ENCODE results near the gene USP9X. TPM values are rescaled to one million over a fixed set of nuclear protein-coding genes. Genes with fewer than 3 reads are reported as not detected.

The USP9X gene
- polyA plus RNA-seq (2013): 21.6 TPM

- Histone ChIP-seq H3K9me3 (ENCODE audit: control extremely low read depth in 1 of 5, control insufficient read depth in 4 of 5, insufficient read depth in 2 of 5, low read depth in 1 of 5, low read length in 4 of 5) (no peaks in the 10 kb centered on the region), H3K27ac (ENCODE audit: insufficient read depth in 1 of 2, low read depth in 1 of 2, low read length in 2 of 2, poor library complexity in 1 of 2, severe bottlenecking in 2 of 2) (peak within 1 kb of the TSS; percentile 98 to 99), H3K4me1 (ENCODE audit: control extremely low read depth in 1 of 4, control insufficient read depth in 4 of 4, insufficient read depth in 4 of 4, low read length in 3 of 4) (peaks cover 12 to 36% (median 27%) of the 10 kb centered on the region in 4 experiments), H3K36me3 (ENCODE audit: control insufficient read depth in 4 of 4, insufficient read depth in 4 of 4, low read length in 3 of 4) (no peaks in the 10 kb centered on the region), H3K4me3 (ENCODE audit: control insufficient read depth in 1 of 7, extremely low read depth in 1 of 7, insufficient read depth in 4 of 7, low read depth in 2 of 7, low read length in 6 of 7) (peak within 1 kb of the TSS; percentile 78 to 94 (median 89)), H3K27me3 (replicated peaks in 2 of 5; ENCODE audit: control insufficient read depth in 4 of 5, insufficient read depth in 5 of 5, low read length in 4 of 5) (peaks cover 0 to 30% (median 0%) of the 10 kb centered on the region in 5 experiments)
- POLR2A ChIA-PET: interaction anchor here (0.6 to 1.8 kb wide), 11 partner anchors 12 to 439 kb away, joined by 3 to 12 read pairs (median 4); no protein-coding TSS in a partner anchor
- WGBS (ENCODE audit: insufficient coverage): 0% methylated on average over 21 of the region's 61 CpGs
- CTCF ChIA-PET: no interaction called here
- DNase-seq: peak; percentile 86 to 93 (median 92)
Observed at GRCh38 chrX:41084893-41085511, at the start of gene USP9X. USP9X (plus strand) TSS chrX:41085445; CDS start chrX:41123629, 38,184 bp downstream.

GRCh38 chrX:41035582-41035981, 49.7 kb upstream of the USP9X start:
- 100% methylated on average over 1 of the region's 1 CpG for WGBS (ENCODE audit: insufficient coverage)
- no peak for DNase-seq
- Histone ChIP-seq H3K4me3 (ENCODE audit: control insufficient read depth in 1 of 7, extremely low read depth in 1 of 7, insufficient read depth in 4 of 7, low read depth in 2 of 7, low read length in 6 of 7) (no peak overlapping the region), H3K4me1 (ENCODE audit: control extremely low read depth in 1 of 4, control insufficient read depth in 4 of 4, insufficient read depth in 4 of 4, low read length in 3 of 4) (no peaks in the 10 kb centered on the region), H3K27ac (ENCODE audit: insufficient read depth in 1 of 2, low read depth in 1 of 2, low read length in 2 of 2, poor library complexity in 1 of 2, severe bottlenecking in 2 of 2) (no peak overlapping the region), H3K36me3 (ENCODE audit: control insufficient read depth in 4 of 4, insufficient read depth in 4 of 4, low read length in 3 of 4) (no peaks in the 10 kb centered on the region), H3K9me3 (ENCODE audit: control extremely low read depth in 1 of 5, control insufficient read depth in 4 of 5, insufficient read depth in 2 of 5, low read depth in 1 of 5, low read length in 4 of 5) (peaks cover 0 to 3% (median 0%) of the 10 kb centered on the region in 5 experiments), H3K27me3 (replicated peaks in 2 of 5; ENCODE audit: control insufficient read depth in 4 of 5, insufficient read depth in 5 of 5, low read length in 4 of 5) (no peaks in the 10 kb centered on the region)
- ChIA-PET CTCF (no interaction called here), POLR2A (no interaction called here)

- H3K27me3 ChIP-seq (replicated peaks in 2 of 5; ENCODE audit: control insufficient read depth in 4 of 5, insufficient read depth in 5 of 5, low read length in 4 of 5): peaks cover 0 to 2% (median 0%) of the 10 kb centered on the region in 5 experiments
- POLR2A ChIA-PET: no interaction called here
- H3K4me3 ChIP-seq (ENCODE audit: control insufficient read depth in 1 of 7, extremely low read depth in 1 of 7, insufficient read depth in 4 of 7, low read depth in 2 of 7, low read length in 6 of 7): no peak overlapping the region
- DNase-seq: no peak
- H3K4me1 ChIP-seq (ENCODE audit: control extremely low read depth in 1 of 4, control insufficient read depth in 4 of 4, insufficient read depth in 4 of 4, low read length in 3 of 4): no peaks in the 10 kb centered on the region
- H3K36me3 ChIP-seq (ENCODE audit: control insufficient read depth in 4 of 4, insufficient read depth in 4 of 4, low read length in 3 of 4): no peaks in the 10 kb centered on the region
- WGBS (ENCODE audit: insufficient coverage): 97% methylated on average over 8 of the region's 9 CpGs
- CTCF ChIA-PET: no interaction called here
- H3K27ac ChIP-seq (ENCODE audit: insufficient read depth in 1 of 2, low read depth in 1 of 2, low read length in 2 of 2, poor library complexity in 1 of 2, severe bottlenecking in 2 of 2): no peak overlapping the region
- H3K9me3 ChIP-seq (ENCODE audit: control extremely low read depth in 1 of 5, control insufficient read depth in 4 of 5, insufficient read depth in 2 of 5, low read depth in 1 of 5, low read length in 4 of 5): peaks cover 0 to 3% (median 0%) of the 10 kb centered on the region in 5 experiments
Observed at GRCh38 chrX:41036668-41037326, 48.4 kb upstream of the USP9X start.

GRCh38 chrX:41043196-41043595, 42.0 kb upstream of the USP9X start:
- CTCF ChIA-PET: no interaction called here

GRCh38 chrX:41043674-41044345, 41.4 kb upstream of the USP9X start:
- ChIA-PET CTCF (no interaction called here), POLR2A (no interaction called here)
- peaks cover 0 to 8% (median 0%) of the 10 kb centered on the region in 5 experiments for H3K27me3 ChIP-seq (replicated peaks in 2 of 5; ENCODE audit: control insufficient read depth in 4 of 5, insufficient read depth in 5 of 5, low read length in 4 of 5)
- WGBS (ENCODE audit: insufficient coverage): no CpG with 5 or more reads among the region's 6 CpGs
- H3K27ac ChIP-seq (ENCODE audit: insufficient read depth in 1 of 2, low read depth in 1 of 2, low read length in 2 of 2, poor library complexity in 1 of 2, severe bottlenecking in 2 of 2): no peak overlapping the region
- no peak for DNase-seq
- no peaks in the 10 kb centered on the region for H3K9me3 ChIP-seq (ENCODE audit: control extremely low read depth in 1 of 5, control insufficient read depth in 4 of 5, insufficient read depth in 2 of 5, low read depth in 1 of 5, low read length in 4 of 5)
- H3K36me3 ChIP-seq (ENCODE audit: control insufficient read depth in 4 of 4, insufficient read depth in 4 of 4, low read length in 3 of 4): no peaks in the 10 kb centered on the region
- H3K4me1 ChIP-seq (ENCODE audit: control extremely low read depth in 1 of 4, control insufficient read depth in 4 of 4, insufficient read depth in 4 of 4, low read length in 3 of 4): peaks cover 0 to 8% (median 4%) of the 10 kb centered on the region in 4 experiments
- no peak overlapping the region for H3K4me3 ChIP-seq (ENCODE audit: control insufficient read depth in 1 of 7, extremely low read depth in 1 of 7, insufficient read depth in 4 of 7, low read depth in 2 of 7, low read length in 6 of 7)

More at GRCh38 chrX:41043196-41043595, 42.0 kb upstream of the USP9X start:
- H3K27me3 ChIP-seq (replicated peaks in 2 of 5; ENCODE audit: control insufficient read depth in 4 of 5, insufficient read depth in 5 of 5, low read length in 4 of 5): peaks cover 0 to 8% (median 0%) of the 10 kb centered on the region in 5 experiments
- H3K9me3 ChIP-seq (ENCODE audit: control extremely low read depth in 1 of 5, control insufficient read depth in 4 of 5, insufficient read depth in 2 of 5, low read depth in 1 of 5, low read length in 4 of 5): no peaks in the 10 kb centered on the region
- no peak for DNase-seq
- POLR2A ChIA-PET: no interaction called here
- no peak overlapping the region for H3K4me3 ChIP-seq (ENCODE audit: control insufficient read depth in 1 of 7, extremely low read depth in 1 of 7, insufficient read depth in 4 of 7, low read depth in 2 of 7, low read length in 6 of 7)
- no peak overlapping the region for H3K27ac ChIP-seq (ENCODE audit: insufficient read depth in 1 of 2, low read depth in 1 of 2, low read length in 2 of 2, poor library complexity in 1 of 2, severe bottlenecking in 2 of 2)
- no peaks in the 10 kb centered on the region for H3K36me3 ChIP-seq (ENCODE audit: control insufficient read depth in 4 of 4, insufficient read depth in 4 of 4, low read length in 3 of 4)
- H3K4me1 ChIP-seq (ENCODE audit: control extremely low read depth in 1 of 4, control insufficient read depth in 4 of 4, insufficient read depth in 4 of 4, low read length in 3 of 4): peaks cover 0 to 8% (median 4%) of the 10 kb centered on the region in 4 experiments
- WGBS (ENCODE audit: insufficient coverage): 86% methylated on average over 5 of the region's 6 CpGs

GRCh38 chrX:41045960-41046567, 39.2 kb upstream of the USP9X start:
- H3K36me3 ChIP-seq (ENCODE audit: control insufficient read depth in 4 of 4, insufficient read depth in 4 of 4, low read length in 3 of 4): no peaks in the 10 kb centered on the region
- no peak for DNase-seq
- no peak overlapping the region for H3K27ac ChIP-seq (ENCODE audit: insufficient read depth in 1 of 2, low read depth in 1 of 2, low read length in 2 of 2, poor library complexity in 1 of 2, severe bottlenecking in 2 of 2)
- WGBS (ENCODE audit: insufficient coverage): 33% methylated on average over 1 of the region's 3 CpGs
- peaks cover 0 to 8% (median 4%) of the 10 kb centered on the region in 4 experiments for H3K4me1 ChIP-seq (ENCODE audit: control extremely low read depth in 1 of 4, control insufficient read depth in 4 of 4, insufficient read depth in 4 of 4, low read length in 3 of 4)
- H3K4me3 ChIP-seq (ENCODE audit: control insufficient read depth in 1 of 7, extremely low read depth in 1 of 7, insufficient read depth in 4 of 7, low read depth in 2 of 7, low read length in 6 of 7): no peak overlapping the region
- ChIA-PET POLR2A (no interaction called here), CTCF (no interaction called here)
- H3K27me3 ChIP-seq (replicated peaks in 2 of 5; ENCODE audit: control insufficient read depth in 4 of 5, insufficient read depth in 5 of 5, low read length in 4 of 5): peaks cover 0 to 10% (median 0%) of the 10 kb centered on the region in 5 experiments
- H3K9me3 ChIP-seq (ENCODE audit: control extremely low read depth in 1 of 5, control insufficient read depth in 4 of 5, insufficient read depth in 2 of 5, low read depth in 1 of 5, low read length in 4 of 5): no peaks in the 10 kb centered on the region

All from common myeloid progenitor, CD34-positive (primary cell).